Smooth muscle cell (in vitro differentiated cells): ENCODE data around the gene SEPTIN5. TPM values are rescaled to one million over a fixed set of nuclear protein-coding genes. Genes with fewer than 3 reads are reported as not detected.
"Not testable (repeated sequence)": the region's sequence is repeated elsewhere in the genome, so short reads cannot be mapped to it uniquely, and the experiment has no call there.

Source experiments
- DNase-seq: peaks from one replicate; lab custom pipeline; 2025; ENCODE audit not compliant: unreplicated experiment; lab: John Stamatoyannopoulos, UW
- H2AFZ ChIP-seq: fragments of 200-600 bp; sonication (generic); 2 replicates; pipeline ENCODE4 v1.6.0; 2016; ENCODE audit warnings: antibody characterized with exemption, low read depth, mild to moderate bottlenecking
- H3F3A ChIP-seq: fragments of 200-600 bp; sonication (generic); 2 replicates; pipeline ENCODE4 v1.6.0; 2017; ENCODE audit warnings: antibody characterized with exemption, low read depth
- H3K27ac ChIP-seq: fragments of 200-600 bp; sonication (generic); 2 replicates; pipeline ENCODE4 v1.5.1; 2016; ENCODE audit warnings: low read depth, mild to moderate bottlenecking
- H3K27me3 ChIP-seq: fragments of 200-600 bp; sonication (generic); 2 replicates; pipeline ENCODE4 v1.6.1; 2016; ENCODE audit warnings: low read depth, mild to moderate bottlenecking
- H3K36me3 ChIP-seq: fragments of 200-600 bp; sonication (generic); 2 replicates; pipeline ENCODE4 v1.5.1; 2016; ENCODE audit warnings: low read depth
- H3K4me1 ChIP-seq: fragments of 200-600 bp; sonication (generic); 2 replicates; pipeline ENCODE4 v1.5.1; 2016; ENCODE audit warnings: low read depth
- H3K4me2 ChIP-seq: fragments of 200-600 bp; sonication (generic); 2 replicates; pipeline ENCODE4 v1.6.0; 2016; ENCODE audit warnings: mild to moderate bottlenecking
- H3K4me3 ChIP-seq: fragments of 200-600 bp; sonication (generic); 2 replicates; pipeline ENCODE4 v1.5.1; 2016; ENCODE audit warnings: mild to moderate bottlenecking
- H3K79me2 ChIP-seq: fragments of 200-600 bp; sonication (generic); 2 replicates; pipeline ENCODE4 v1.6.0; 2016; ENCODE audit warnings: low read depth, mild to moderate bottlenecking
- H3K9ac ChIP-seq: fragments of 200-600 bp; sonication (generic); 2 replicates; pipeline ENCODE4 v1.6.0; 2016; ENCODE audit warnings: low read depth
- H3K9me3 ChIP-seq: fragments of 200-600 bp; sonication (generic); replicated peaks from 2 replicates; pipeline ENCODE4 v1.5.1; 2016; ENCODE audit warnings: low read depth
- H4K20me1 ChIP-seq: fragments of 200-600 bp; sonication (generic); 2 replicates; pipeline ENCODE4 v1.6.0; 2016; ENCODE audit warnings: low read depth
- WGBS: methylation state at CpG from one replicate; pipeline ENCODE4 v1.1.7; 2016; ENCODE audit warnings: low lambda C conversion rate; 5-methylcytosine and 5-hydroxymethylcytosine counted together
- polyA plus RNA-seq: library from polyadenylated mRNA; unstranded; fragments of >200 nt; fragmentation: Nextera tagmentation; extraction: Ambion mirVana; gene quantifications from 2 replicates; pipeline ENCODE4 v1.2.1, GENCODE V29; 2016
- total RNA-seq: library from RNA; depleted of rRNA; stranded (reverse); fragments of >200 nt; gene quantifications from 2 replicates; pipeline ENCODE4 v1.2.3, GENCODE V29; 2014
- TF ChIP-seq, protein P1 (sequence below): fragments of 200-600 bp; sonication (generic); IDR thresholded peaks from 2 replicates; pipeline ENCODE4 v1.5.1; 2017; ENCODE audit warnings: borderline replicate concordance, mild to moderate bottlenecking, antibody characterized with exemption; ENCODE audit not compliant: insufficient read depth, poor library complexity, severe bottlenecking

The SEPTIN5 gene
- total and polyA plus RNA-seq, 2 experiments from 2014 or later = 26.6 to 64.1 TPM

DNA sequence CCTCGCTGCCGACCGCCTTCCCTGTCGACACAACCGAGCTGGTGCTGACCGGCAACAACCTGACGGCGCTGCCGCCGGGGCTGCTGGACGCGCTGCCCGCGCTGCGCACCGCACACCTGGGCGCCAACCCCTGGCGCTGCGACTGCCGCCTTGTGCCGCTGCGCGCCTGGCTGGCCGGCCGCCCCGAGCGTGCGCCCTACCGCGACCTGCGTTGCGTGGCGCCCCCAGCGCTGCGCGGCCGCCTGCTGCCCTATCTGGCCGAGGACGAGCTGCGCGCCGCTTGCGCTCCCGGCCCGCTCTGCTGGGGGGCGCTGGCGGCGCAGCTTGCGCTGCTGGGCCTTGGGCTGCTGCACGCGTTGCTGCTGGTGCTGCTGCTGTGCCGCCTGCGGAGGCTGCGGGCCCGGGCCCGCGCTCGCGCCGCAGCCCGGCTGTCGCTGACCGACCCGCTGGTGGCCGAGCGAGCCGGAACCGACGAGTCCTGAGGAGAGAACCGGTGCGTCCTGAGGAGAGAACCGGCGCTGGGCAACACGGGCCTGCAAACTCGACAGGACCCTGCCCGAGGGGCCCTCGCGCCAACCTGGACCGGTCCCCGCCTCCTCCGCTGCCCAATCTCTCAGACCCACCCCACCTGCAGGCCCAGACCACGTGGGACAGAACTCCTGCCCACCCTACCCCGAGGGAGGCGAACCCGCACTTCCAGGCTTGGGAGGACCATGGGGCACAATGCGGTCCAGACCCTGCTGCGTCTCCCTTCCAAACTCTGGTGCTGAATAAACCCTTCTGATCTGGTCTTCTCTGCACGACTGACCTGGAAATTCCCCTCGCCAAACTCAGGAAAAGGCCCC lies 9.9 kb downstream of the SEPTIN5 start:
- H3K9me3 ChIP-seq = no peaks in the 10 kb centered on the region

DNA sequence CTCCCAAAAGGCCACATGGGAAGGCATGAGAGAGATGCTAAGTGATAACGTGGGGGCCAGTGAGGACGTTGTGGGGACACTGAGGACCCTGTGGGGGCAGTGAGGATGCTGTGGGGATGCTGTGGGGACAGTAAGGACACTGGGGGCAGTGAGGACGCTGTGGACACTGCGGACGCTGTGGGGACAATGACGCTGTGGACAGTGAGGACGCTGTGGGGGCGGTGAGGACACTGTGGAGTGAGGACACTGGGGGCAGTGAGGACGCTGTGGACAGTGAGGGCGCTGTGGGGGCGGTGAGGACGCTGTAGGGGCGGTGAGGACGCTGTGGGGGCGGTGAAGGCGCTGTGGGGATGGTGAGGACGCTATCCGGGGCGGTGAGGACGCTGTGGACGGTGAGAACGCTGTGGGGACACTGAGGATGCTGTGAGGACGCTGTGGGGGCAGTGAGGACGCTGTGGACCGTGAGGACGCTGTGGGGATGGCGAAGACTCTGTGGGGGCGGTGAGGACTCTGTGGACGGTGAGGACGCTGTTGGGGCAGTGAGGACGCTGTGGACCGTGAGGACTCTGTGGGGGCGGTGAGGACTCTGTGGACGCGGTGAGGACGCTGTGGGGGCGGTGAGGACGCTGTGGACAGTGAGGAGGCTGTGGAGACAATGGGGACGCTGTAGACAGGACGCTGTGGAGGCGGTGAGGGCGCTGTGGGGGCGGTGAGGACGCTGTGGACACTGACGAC lies 10.8 kb downstream of the SEPTIN5 start:
- Histone ChIP-seq H3F3A (no peaks in the 10 kb centered on the region), H3K27ac (no peak overlapping the region), H4K20me1 (peaks cover 38% of the 10 kb centered on the region), H3K9ac (no peak overlapping the region), H3K4me3 (no peak overlapping the region), H3K36me3 (no peaks in the 10 kb centered on the region), H3K27me3 (peaks cover 35% of the 10 kb centered on the region), H3K9me3 (no peaks in the 10 kb centered on the region), H3K79me2 (no peaks in the 10 kb centered on the region), H3K4me2 (no peak overlapping the region), H2AFZ (no peak overlapping the region), H3K4me1 (peaks cover 17% of the 10 kb centered on the region)
- TF ChIP-seq, protein P1, sequence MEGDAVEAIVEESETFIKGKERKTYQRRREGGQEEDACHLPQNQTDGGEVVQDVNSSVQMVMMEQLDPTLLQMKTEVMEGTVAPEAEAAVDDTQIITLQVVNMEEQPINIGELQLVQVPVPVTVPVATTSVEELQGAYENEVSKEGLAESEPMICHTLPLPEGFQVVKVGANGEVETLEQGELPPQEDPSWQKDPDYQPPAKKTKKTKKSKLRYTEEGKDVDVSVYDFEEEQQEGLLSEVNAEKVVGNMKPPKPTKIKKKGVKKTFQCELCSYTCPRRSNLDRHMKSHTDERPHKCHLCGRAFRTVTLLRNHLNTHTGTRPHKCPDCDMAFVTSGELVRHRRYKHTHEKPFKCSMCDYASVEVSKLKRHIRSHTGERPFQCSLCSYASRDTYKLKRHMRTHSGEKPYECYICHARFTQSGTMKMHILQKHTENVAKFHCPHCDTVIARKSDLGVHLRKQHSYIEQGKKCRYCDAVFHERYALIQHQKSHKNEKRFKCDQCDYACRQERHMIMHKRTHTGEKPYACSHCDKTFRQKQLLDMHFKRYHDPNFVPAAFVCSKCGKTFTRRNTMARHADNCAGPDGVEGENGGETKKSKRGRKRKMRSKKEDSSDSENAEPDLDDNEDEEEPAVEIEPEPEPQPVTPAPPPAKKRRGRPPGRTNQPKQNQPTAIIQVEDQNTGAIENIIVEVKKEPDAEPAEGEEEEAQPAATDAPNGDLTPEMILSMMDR = no peak
- WGBS = 85% methylated on average over 35 of the region's 45 CpGs
- no peak for DNase-seq

More for the DNA sequence above, 9.9 kb downstream of the SEPTIN5 start:
- Histone ChIP-seq H3K27me3 (peaks cover 44% of the 10 kb centered on the region), H3K4me3 (peak overlapping the region; percentile 36), H2AFZ (no peak overlapping the region), H3K4me1 (peaks cover 17% of the 10 kb centered on the region), H3K79me2 (no peaks in the 10 kb centered on the region), H3K9ac (no peak overlapping the region), H4K20me1 (peaks cover 47% of the 10 kb centered on the region), H3K4me2 (peak overlapping the region; percentile 83), H3F3A (no peaks in the 10 kb centered on the region), H3K36me3 (no peaks in the 10 kb centered on the region), H3K27ac (no peak overlapping the region)
- DNase-seq = no peak
- 6% methylated on average over 84 of the region's 89 CpGs for WGBS
- TF ChIP-seq, protein P1 = peak; percentile 10

DNA sequence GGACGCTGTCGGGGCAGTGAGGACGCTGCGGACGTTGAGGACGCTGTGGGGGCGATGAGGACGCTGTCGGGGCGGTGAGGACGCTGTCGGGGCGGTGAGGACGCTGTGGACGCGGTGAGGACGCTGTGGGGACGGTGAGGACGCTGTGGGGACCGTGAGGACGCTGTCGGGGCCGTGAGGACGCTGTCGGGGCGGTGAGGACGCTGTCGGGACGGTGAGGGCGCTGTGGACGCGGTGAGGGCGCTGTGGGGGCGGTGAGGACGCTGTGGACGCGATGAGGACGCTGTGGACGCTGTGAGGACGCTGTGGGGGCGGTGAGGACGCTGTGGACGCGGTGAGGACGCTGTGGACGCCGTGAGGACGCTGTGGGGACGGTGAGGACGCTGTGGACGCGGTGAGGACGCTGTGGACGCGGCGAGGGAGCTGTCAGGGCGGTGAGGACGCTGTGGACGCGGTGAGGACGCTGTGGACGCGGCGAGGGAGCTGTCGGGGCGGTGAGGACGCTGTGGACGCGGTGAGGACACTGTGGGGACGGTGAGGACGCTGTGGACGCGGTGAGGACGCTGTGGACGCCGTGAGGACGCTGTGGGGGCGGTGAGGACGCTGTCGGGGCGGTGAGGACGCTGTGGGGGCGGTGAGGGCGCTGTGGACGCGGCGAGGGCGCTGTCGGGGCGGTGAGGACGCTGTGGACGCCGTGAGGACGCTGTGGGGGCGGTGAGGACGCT lies 11.9 kb downstream of the SEPTIN5 start:
- not testable (repeated sequence) for H3F3A ChIP-seq, H3K9ac ChIP-seq, H3K79me2 ChIP-seq, H2AFZ ChIP-seq, DNase-seq, H3K9me3 ChIP-seq, H3K36me3 ChIP-seq, H3K27ac ChIP-seq, H3K4me2 ChIP-seq, H3K4me3 ChIP-seq
- Histone ChIP-seq H3K27me3 (peaks cover 30% of the 10 kb centered on the region), H4K20me1 (peaks cover 27% of the 10 kb centered on the region), H3K4me1 (peaks cover 17% of the 10 kb centered on the region)
- 90% methylated on average over 4 of the region's 96 CpGs for WGBS
